A673 (cell line): ENCODE data around the gene RAB18.

Experiments
- CTCF ChIP-seq: fragments of 300-800, 200-600 bp; sonication (generic); conservative IDR thresholded peaks from 2 replicates; pipeline ENCODE4 v1.5.1; 2017; ENCODE audit warnings: low read depth, mild to moderate bottlenecking, antibody characterized with exemption, low read length, moderate library complexity, mixed read lengths
- EZH2 ChIP-seq: fragments of 200-600 bp; sonication (generic); IDR thresholded peaks from 2 replicates; pipeline ENCODE4 v1.6.1; 2017; ENCODE audit warnings: borderline replicate concordance, low read depth, mild to moderate bottlenecking, mixed read lengths, antibody characterized with exemption, low read length; ENCODE audit not compliant: poor library complexity, severe bottlenecking

GRCh38 chr10:27547047-27547446 is 42.9 kb downstream of the RAB18 start:
- TF ChIP-seq CTCF (no peak), EZH2 (no peak)
